ENCODE measurements around the gene SPRING1.

DNA sequence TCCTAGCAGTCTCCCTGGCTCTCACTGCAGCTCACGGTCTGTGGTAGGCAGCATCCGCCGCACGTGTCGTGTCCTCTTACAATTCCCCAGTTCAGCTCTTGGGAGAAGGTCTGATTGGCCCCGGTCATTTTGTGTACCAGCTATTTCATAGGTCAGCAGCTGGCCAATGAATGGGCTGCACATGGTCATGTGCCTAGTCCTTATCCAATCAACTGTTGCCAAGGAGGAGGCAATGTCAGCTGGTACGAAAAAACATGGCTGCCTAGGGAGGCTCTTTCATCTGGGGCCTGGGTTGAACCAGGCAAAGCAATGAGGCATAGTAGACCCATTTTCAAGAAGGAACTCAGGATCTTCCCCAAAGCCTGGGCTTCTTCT lies 46.4 kb upstream of the SPRING1 start:
- TF ChIP-seq ZNF468 (CRISPR knock-in tag; IDR thresholded peaks at IDR 0.05) (no peak), NBN (conservative IDR thresholded peaks at IDR 0.05) (no peak), MXI1 (IDR thresholded peaks at IDR 0.05; ENCODE audit: borderline replicate concordance, low read depth, low read length) (no peak), ZNF670 (CRISPR knock-in tag; IDR thresholded peaks at IDR 0.05; ENCODE audit: borderline replicate concordance) (no peak), IKZF1 (IDR thresholded peaks at IDR 0.05) (no peak), ZNF790 (CRISPR knock-in tag; IDR thresholded peaks at IDR 0.05; ENCODE audit: borderline replicate concordance) (no peak), NFIC (IDR thresholded peaks at IDR 0.05; ENCODE audit: low read length) (no peak), ZSCAN29 (CRISPR knock-in tag; conservative IDR thresholded peaks at IDR 0.05) (no peak), POLR2A (IDR thresholded peaks at IDR 0.05; ENCODE audit: insufficient read depth in 1 of 2, low read depth in 2 of 2, low read length in 2 of 2) (no peak), NFE2L1 (CRISPR knock-in tag; IDR thresholded peaks at IDR 0.05; ENCODE audit: borderline replicate concordance) (no peak), ZNF558 (CRISPR knock-in tag; IDR thresholded peaks at IDR 0.05; ENCODE audit: borderline replicate concordance) (no peak)
- TF ChIP-seq, protein P1, sequence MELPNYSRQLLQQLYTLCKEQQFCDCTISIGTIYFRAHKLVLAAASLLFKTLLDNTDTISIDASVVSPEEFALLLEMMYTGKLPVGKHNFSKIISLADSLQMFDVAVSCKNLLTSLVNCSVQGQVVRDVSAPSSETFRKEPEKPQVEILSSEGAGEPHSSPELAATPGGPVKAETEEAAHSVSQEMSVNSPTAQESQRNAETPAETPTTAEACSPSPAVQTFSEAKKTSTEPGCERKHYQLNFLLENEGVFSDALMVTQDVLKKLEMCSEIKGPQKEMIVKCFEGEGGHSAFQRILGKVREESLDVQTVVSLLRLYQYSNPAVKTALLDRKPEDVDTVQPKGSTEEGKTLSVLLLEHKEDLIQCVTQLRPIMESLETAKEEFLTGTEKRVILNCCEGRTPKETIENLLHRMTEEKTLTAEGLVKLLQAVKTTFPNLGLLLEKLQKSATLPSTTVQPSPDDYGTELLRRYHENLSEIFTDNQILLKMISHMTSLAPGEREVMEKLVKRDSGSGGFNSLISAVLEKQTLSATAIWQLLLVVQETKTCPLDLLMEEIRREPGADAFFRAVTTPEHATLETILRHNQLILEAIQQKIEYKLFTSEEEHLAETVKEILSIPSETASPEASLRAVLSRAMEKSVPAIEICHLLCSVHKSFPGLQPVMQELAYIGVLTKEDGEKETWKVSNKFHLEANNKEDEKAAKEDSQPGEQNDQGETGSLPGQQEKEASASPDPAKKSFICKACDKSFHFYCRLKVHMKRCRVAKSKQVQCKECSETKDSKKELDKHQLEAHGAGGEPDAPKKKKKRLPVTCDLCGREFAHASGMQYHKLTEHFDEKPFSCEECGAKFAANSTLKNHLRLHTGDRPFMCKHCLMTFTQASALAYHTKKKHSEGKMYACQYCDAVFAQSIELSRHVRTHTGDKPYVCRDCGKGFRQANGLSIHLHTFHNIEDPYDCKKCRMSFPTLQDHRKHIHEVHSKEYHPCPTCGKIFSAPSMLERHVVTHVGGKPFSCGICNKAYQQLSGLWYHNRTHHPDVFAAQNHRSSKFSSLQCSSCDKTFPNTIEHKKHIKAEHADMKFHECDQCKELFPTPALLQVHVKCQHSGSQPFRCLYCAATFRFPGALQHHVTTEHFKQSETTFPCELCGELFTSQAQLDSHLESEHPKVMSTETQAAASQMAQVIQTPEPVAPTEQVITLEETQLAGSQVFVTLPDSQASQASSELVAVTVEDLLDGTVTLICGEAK (IDR thresholded peaks at IDR 0.05): no peak
- TF ChIP-seq, protein P1 (CRISPR knock-in tag; IDR thresholded peaks at IDR 0.05): no peak

Measured in HepG2 (cell line).